ENCODE data around the gene LYPD4.

DNA sequence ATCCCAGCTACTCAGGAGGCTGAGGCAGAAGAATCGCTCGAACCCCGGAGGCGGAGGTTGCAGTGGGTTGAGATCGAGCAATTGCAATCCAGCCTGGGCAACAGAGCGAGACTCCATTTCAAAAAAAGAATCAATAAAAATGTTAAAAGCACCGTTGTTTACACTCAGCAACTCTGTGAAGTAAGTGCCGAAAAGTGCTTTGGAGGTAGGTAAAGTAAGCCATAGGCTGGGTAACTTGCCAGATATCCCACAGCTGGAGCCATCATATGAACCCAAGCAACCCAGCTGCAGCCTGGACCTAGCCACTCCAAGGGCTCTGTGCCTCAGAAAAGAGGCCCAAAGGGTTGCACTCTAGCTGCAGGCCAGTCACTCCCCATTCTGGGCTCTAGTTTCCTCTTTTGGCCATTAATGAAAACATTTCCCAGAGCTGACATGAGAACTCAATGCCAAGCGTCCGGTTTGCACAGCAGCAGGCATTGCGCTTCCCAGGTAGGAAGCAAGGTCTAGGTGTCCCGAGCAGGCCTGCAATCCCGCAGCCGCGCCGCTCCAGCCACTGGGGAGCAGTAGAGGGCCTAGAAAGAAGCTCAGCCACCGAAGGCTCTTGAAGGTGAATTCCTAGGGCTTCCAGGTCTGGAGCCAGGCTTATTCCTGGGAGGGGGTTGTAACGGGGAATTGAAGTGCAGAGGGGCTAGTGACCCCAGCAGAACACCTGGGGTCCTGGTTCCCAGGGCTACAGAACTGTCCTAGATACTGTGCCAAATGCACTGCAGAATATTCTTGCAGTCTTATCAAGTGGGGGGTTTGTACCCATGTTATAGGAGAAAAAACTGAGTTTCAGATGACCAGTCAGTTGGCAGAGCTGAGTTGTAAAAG lies 28.5 kb upstream of the LYPD4 start:
- TF ChIP-seq ZNF274 (IDR thresholded peaks at IDR 0.05; ENCODE audit: low read depth, low read length), result no peak
- no peak for TF ChIP-seq YY1 (IDR thresholded peaks at IDR 0.05; ENCODE audit: insufficient read depth, insufficient read length)
- no peak for TF ChIP-seq SUZ12 (IDR thresholded peaks at IDR 0.05; ENCODE audit: extremely low read depth, insufficient read depth, insufficient read length)

Measured in NT2/D1 (cell line).